Fibroblast of lung (primary cell): Measurements from ENCODE around the gene FGFR3.

Experiments
- EZH2 ChIP-seq: IDR thresholded peaks from 2 replicates; pipeline ENCODE4 v1.5.1; 2012; ENCODE audit warnings: low read length, control low read depth, mild to moderate bottlenecking; ENCODE audit errors: missing control alignments
- TF ChIP-seq, protein P1 (sequence below), 2 donors: IDR thresholded peaks in 1 of 2; conservative IDR thresholded peaks in 1 of 2; 1 replicate in 1 of 2; 2 replicates in 1 of 2; pipeline ENCODE4 v1.5.1; 2011 to 2012; ENCODE audit warnings: low read length in 2 of 2, control low read depth in 1 of 2, inconsistent platforms in 1 of 2, low read depth in 1 of 2, mild to moderate bottlenecking in 1 of 2

GRCh38 chr4:1768367-1769034 is 24.6 kb upstream of the FGFR3 start:
- TF ChIP-seq EZH2, result no peak
- TF ChIP-seq, protein P1, sequence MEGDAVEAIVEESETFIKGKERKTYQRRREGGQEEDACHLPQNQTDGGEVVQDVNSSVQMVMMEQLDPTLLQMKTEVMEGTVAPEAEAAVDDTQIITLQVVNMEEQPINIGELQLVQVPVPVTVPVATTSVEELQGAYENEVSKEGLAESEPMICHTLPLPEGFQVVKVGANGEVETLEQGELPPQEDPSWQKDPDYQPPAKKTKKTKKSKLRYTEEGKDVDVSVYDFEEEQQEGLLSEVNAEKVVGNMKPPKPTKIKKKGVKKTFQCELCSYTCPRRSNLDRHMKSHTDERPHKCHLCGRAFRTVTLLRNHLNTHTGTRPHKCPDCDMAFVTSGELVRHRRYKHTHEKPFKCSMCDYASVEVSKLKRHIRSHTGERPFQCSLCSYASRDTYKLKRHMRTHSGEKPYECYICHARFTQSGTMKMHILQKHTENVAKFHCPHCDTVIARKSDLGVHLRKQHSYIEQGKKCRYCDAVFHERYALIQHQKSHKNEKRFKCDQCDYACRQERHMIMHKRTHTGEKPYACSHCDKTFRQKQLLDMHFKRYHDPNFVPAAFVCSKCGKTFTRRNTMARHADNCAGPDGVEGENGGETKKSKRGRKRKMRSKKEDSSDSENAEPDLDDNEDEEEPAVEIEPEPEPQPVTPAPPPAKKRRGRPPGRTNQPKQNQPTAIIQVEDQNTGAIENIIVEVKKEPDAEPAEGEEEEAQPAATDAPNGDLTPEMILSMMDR (conservative IDR thresholded peaks at IDR 0.05 in 1 of 2, IDR thresholded peaks at IDR 0.05 in 1 of 2; ENCODE audit: low read depth in 1 of 2, low read length in 2 of 2), result no peak
